Ectodermal cell (in vitro differentiated cells): Measurements from ENCODE around the gene ERGIC1.
"Not testable (repeated sequence)": the region's sequence is repeated elsewhere in the genome, so short reads cannot be mapped to it uniquely, and the experiment has no call there.

Experiments used
- H3K27ac ChIP-seq: 2 replicates; pipeline ENCODE4 v1.7.0; 2013; ENCODE audit warnings: mild to moderate bottlenecking, low read depth, low read length; ENCODE audit not compliant: insufficient read depth, poor library complexity, severe bottlenecking
- H3K27me3 ChIP-seq: 2 replicates; pipeline ENCODE4 v1.7.0; 2013; ENCODE audit warnings: mild to moderate bottlenecking, low read length; ENCODE audit not compliant: insufficient read depth, control insufficient read depth, poor library complexity, severe bottlenecking
- H3K36me3 ChIP-seq: one replicate; pipeline ENCODE4 v1.7.0; 2013; ENCODE audit warnings: low read length; ENCODE audit not compliant: control insufficient read depth, insufficient read depth
- H3K4me1 ChIP-seq: one replicate; pipeline ENCODE4 v1.7.0; 2013; ENCODE audit warnings: low read length; ENCODE audit not compliant: control insufficient read depth, insufficient read depth
- H3K4me3 ChIP-seq: 2 replicates; pipeline ENCODE4 v1.7.0; 2013; ENCODE audit warnings: low read depth, low read length, control low read depth; ENCODE audit not compliant: insufficient read depth
- H3K9me3 ChIP-seq: 2 replicates; pipeline ENCODE4 v1.7.0; 2013; ENCODE audit warnings: mild to moderate bottlenecking, low read length, moderate library complexity; ENCODE audit not compliant: control insufficient read depth
- WGBS, 2 experiments: methylation state at CpG; one replicate each; pipeline ENCODE4 v1.1.7; 2013; ENCODE audit warnings: missing lambda C conversion rate in 2 of 2; 5-methylcytosine and 5-hydroxymethylcytosine counted together

The ERGIC1 gene

DNA sequence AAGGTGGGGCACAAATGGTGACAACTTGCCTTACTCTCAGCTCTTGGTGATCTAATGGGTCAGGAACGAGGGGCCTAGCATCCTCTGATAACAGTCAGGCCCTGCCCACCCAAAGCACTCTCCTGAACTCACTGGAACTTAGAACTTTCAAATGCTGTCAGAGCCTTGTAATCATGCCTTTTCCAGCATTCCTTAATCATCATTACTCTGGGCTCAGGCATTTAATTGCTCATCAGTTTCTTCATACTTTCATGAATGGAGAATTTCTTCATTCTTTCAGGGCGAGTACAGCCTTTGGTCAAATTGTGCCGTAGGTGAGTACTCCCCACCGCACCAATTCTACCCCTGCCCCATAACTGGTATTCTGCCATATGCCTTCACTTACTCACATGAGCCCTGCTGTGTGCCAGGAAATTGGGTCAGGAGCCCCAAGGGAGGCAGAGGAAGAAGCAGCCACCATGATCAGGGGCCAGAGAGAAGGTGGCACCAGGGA lies 32.8 kb upstream of the ERGIC1 start:
- H3K4me1 ChIP-seq: no peaks in the 10 kb centered on the region
- 92 to 97% methylated on average over 4 of the region's 4 CpGs for WGBS, 2 experiments
- H3K4me3 ChIP-seq: no peak overlapping the region
- H3K36me3 ChIP-seq: no peaks in the 10 kb centered on the region
- no peaks in the 10 kb centered on the region for H3K27me3 ChIP-seq
- no peaks in the 10 kb centered on the region for H3K9me3 ChIP-seq
- H3K27ac ChIP-seq: no peak overlapping the region

- Histone ChIP-seq H3K4me1 (no peaks in the 10 kb centered on the region), H3K9me3 (no peaks in the 10 kb centered on the region), H3K36me3 (no peaks in the 10 kb centered on the region), H3K27ac (no peak overlapping the region), H3K27me3 (no peaks in the 10 kb centered on the region), H3K4me3 (no peak overlapping the region)
- WGBS, 2 experiments: 94 to 100% methylated on average over 1 to 2 of the region's 2 CpGs
Observed at GRCh38 chr5:172802112-172802511, 31.9 kb upstream of the ERGIC1 start.

DNA sequence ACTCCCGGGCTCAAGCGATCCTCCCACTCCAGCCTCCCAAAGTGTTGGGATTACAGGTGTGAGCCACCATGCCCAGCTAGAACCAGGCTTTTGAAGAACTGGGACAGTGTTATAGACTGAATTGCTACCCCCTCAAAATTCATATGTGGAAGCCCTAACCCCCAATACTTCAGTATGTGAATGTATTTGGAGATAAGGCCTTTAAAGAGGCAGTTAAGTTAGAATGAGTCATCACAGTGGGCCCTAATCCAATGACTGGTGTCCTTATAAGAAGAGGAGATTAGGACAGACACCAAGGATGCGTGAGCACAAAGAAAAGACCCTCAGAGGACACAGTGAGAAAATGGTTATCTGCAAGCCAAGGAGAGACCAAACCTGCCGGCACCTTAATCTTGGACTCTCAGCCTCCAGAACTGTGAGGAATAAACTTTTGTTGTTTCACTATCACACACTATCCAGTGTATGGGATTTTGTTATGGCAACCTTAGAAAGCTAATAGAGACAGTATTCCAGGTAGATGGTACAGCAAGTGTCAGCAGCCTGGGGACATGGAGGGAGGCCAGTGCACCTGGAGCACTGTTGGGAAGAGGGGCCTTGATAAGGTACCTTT lies 31.4 kb upstream of the ERGIC1 start:
- H3K4me3 ChIP-seq: no peak overlapping the region
- no peaks in the 10 kb centered on the region for H3K36me3 ChIP-seq
- WGBS, 2 experiments: 91 to 92% methylated on average over 4 of the region's 4 CpGs
- H3K27me3 ChIP-seq: no peaks in the 10 kb centered on the region
- H3K9me3 ChIP-seq: no peaks in the 10 kb centered on the region
- no peak overlapping the region for H3K27ac ChIP-seq
- H3K4me1 ChIP-seq: no peaks in the 10 kb centered on the region

GRCh38 chr5:172805018-172805683 lies 28.9 kb upstream of the ERGIC1 start:
- Histone ChIP-seq H3K4me3 (no peak overlapping the region), H3K27ac (no peak overlapping the region), H3K27me3 (no peaks in the 10 kb centered on the region), H3K36me3 (no peaks in the 10 kb centered on the region), H3K4me1 (no peaks in the 10 kb centered on the region), H3K9me3 (no peaks in the 10 kb centered on the region)
- WGBS, 2 experiments: 81 to 85% methylated on average over 3 of the region's 3 CpGs

DNA sequence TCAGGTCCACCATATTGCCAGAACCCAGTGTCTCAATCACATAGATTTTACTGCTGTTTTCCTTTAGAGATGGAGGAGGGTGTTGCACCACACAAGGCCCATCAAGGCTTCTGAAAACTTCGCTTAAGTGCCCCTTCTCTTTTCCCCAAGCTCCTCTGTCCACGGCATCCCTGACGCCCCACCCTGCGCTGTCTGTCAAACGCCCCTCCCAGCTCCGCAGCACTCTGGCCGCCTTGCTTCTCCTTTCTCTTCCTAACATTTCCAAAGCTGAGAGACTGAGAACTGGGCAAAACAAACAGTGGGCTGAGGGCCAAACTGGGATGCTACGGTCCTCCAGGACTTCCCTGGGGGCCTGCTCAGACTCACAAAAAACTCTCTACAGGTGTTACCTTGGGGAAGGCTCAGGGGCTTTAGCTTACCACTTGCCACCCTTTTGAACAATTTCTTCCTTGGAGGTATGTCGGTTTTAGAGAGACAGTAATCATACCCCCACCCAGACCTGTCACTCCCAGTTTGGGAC lies 28.3 kb upstream of the ERGIC1 start:
- H3K27ac ChIP-seq: no peak overlapping the region
- no peaks in the 10 kb centered on the region for H3K27me3 ChIP-seq
- H3K4me3 ChIP-seq: no peak overlapping the region
- no peaks in the 10 kb centered on the region for H3K9me3 ChIP-seq
- H3K36me3 ChIP-seq: no peaks in the 10 kb centered on the region
- 85 to 90% methylated on average over 9 of the region's 9 CpGs for WGBS, 2 experiments
- H3K4me1 ChIP-seq: no peaks in the 10 kb centered on the region

- H3K36me3 ChIP-seq: no peaks in the 10 kb centered on the region
- no peaks in the 10 kb centered on the region for H3K4me1 ChIP-seq
- no peaks in the 10 kb centered on the region for H3K27me3 ChIP-seq
- WGBS, 2 experiments: 65 to 68% methylated on average over 24 of the region's 24 CpGs
- no peak overlapping the region for H3K27ac ChIP-seq
- H3K9me3 ChIP-seq: no peaks in the 10 kb centered on the region
- no peak overlapping the region for H3K4me3 ChIP-seq
Observed at GRCh38 chr5:172806897-172807672, 27.0 kb upstream of the ERGIC1 start.

DNA sequence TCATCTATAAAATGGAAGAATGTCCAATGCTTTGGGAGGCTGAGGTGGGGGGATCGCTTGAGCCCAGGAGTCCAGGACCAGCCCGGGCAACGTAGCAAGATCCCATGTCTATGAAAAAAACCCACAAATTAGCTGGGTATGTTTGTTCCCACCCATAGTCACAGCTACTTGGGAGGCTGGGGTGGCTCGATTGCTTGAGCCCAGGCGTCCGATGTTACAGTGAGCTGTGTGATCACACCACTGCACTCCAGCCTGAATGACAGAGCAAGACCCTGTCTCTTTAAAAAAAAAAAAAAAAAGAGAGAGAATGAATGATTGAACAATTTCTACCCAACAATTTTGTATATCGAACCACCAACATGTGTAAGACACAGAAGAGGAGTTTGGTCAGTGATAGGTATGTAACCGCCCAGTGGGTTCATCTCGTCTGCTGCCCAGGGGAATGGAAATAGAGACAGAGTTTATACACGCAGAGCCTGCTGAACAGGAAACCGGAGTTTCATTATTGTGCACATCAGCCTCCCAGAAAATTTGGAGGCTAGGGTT lies 26.2 kb upstream of the ERGIC1 start:
- Histone ChIP-seq H3K36me3 (no peaks in the 10 kb centered on the region), H3K9me3 (no peaks in the 10 kb centered on the region), H3K4me3 (no peak overlapping the region), H3K27me3 (no peaks in the 10 kb centered on the region), H3K27ac (no peak overlapping the region), H3K4me1 (no peaks in the 10 kb centered on the region)
- 92 to 95% methylated on average over 11 of the region's 11 CpGs for WGBS, 2 experiments

DNA sequence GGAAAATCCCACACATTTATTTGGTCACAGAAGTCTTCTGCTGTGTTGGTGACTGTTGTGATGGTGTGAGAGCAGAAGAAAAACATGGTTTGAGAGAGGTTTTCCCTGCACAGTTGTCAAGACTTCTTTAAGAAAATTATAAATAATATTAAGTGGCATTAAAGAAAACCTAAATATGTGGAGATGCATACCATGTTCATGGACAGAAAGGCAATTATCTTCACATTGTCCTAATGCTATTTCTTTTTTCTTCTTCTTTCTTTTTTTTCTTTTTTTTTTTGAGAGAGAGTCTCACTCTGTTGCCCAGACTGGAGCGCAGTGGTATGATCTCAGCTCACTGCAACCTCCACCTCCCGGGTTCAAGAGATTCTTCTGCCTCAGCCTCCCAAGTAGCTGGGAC lies 24.3 kb upstream of the ERGIC1 start:
- Histone ChIP-seq H3K36me3 (no peaks in the 10 kb centered on the region), H3K4me1 (no peaks in the 10 kb centered on the region), H3K4me3 (no peak overlapping the region), H3K27me3 (no peaks in the 10 kb centered on the region), H3K27ac (no peak overlapping the region), H3K9me3 (no peaks in the 10 kb centered on the region)
- WGBS, 2 experiments: 92 to 93% methylated on average over 2 of the region's 2 CpGs

- H3K4me3 ChIP-seq, H3K27me3 ChIP-seq, H3K27ac ChIP-seq, H3K9me3 ChIP-seq, H3K36me3 ChIP-seq, H3K4me1 ChIP-seq: not testable (repeated sequence)
- WGBS, 2 experiments: 92 to 96% methylated on average over 4 of the region's 4 CpGs
Observed at GRCh38 chr5:172810996-172811395, 23.1 kb upstream of the ERGIC1 start.

GRCh38 chr5:172815631-172816030 lies 18.4 kb upstream of the ERGIC1 start:
- Histone ChIP-seq H3K9me3 (no peaks in the 10 kb centered on the region), H3K4me1 (no peaks in the 10 kb centered on the region), H3K27me3 (no peaks in the 10 kb centered on the region), H3K4me3 (no peak overlapping the region), H3K27ac (no peak overlapping the region), H3K36me3 (no peaks in the 10 kb centered on the region)
- 93% methylated on average over 6 of the region's 7 CpGs for WGBS, 2 experiments
